Measurements from ENCODE around the gene MCF2L2. TPM values are rescaled to one million over a fixed set of nuclear protein-coding genes. Genes with fewer than 3 reads are reported as not detected.
"Not testable (repeated sequence)": the region's sequence is repeated elsewhere in the genome, so short reads cannot be mapped to it uniquely, and the experiment has no call there.

Gene MCF2L2
- total and polyA plus RNA-seq, 9 donors: 0.09 to 0.56 (median 0.24) TPM

DNA sequence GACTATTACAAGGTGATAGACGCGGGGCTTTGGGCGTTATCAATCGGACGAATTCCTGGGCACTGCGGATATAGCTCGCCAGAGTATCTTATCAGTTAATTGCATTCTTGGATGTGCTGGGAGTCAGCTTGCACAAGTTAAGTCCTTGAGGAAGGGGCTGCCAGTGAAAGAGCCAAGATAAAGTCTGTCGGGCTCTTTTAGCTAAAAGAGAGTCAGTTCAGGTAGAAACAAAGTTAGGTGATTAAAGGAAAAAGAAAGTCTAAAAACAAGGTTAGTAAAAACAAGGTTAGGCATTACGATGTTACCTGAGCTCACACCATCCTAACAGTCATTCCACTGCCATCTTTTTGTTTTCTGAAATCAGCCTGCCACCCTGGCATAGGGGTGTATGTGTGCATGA lies 6.1 kb upstream of the MCF2L2 start:
- Histone ChIP-seq H3K27ac (ENCODE audit: low read length) (no peak overlapping the region), H3K27me3 (ENCODE audit: control insufficient read depth, insufficient read depth, low read length) (peaks cover 25% of the 10 kb centered on the region), H3K4me1 (ENCODE audit: control insufficient read depth, insufficient read depth, low read length) (no peaks in the 10 kb centered on the region), H3K36me3 (ENCODE audit: control insufficient read depth, insufficient read depth, low read length) (no peaks in the 10 kb centered on the region), H3K4me3 (ENCODE audit: low read length) (no peak overlapping the region), H3K9me3 (replicated peaks; ENCODE audit: control insufficient read depth, low read depth, low read length) (no peaks in the 10 kb centered on the region)
- WGBS (ENCODE audit: insufficient coverage): 11% methylated on average over 8 of the region's 9 CpGs
- no peak for DNase-seq

DNA sequence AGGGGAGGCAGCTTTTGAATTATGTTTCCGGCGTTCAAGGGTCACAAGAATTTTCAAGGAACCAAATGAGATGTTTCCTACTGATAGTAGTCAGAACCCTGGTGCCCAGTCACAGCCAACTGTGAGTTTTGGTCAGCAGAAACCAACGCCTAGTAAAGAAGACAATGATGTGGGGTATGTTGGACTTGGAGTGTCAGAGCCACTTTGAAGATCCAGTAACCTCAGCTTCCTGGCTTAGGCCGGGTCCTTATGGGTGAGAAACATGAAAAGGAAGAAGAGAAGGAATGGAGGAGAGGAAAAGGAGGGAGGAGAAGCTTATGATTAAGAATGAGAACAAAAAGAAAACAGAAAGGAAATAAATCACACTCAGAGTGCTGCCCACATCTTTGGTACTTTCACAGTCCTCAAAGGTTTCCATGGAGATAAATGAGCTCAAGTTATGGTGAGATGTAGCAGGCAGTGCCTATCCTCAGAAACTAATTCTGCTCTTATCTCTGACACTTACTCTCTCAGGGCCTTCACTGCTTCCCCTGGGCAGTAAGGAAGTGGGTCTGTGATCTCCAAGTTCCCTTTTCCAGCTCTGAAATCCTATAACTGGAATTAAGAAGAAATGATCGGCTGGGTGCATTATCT lies 2.0 kb upstream of the MCF2L2 start:
- H3K27ac ChIP-seq (ENCODE audit: low read length): no peak overlapping the region
- H3K4me1 ChIP-seq (ENCODE audit: control insufficient read depth, insufficient read depth, low read length): peaks cover 11% of the 10 kb centered on the region
- H3K9me3 ChIP-seq (replicated peaks; ENCODE audit: control insufficient read depth, low read depth, low read length): no peaks in the 10 kb centered on the region
- DNase-seq: no peak
- no peak overlapping the region for H3K4me3 ChIP-seq (ENCODE audit: low read length)
- peaks cover 56% of the 10 kb centered on the region for H3K27me3 ChIP-seq (ENCODE audit: control insufficient read depth, insufficient read depth, low read length)
- H3K36me3 ChIP-seq (ENCODE audit: control insufficient read depth, insufficient read depth, low read length): no peaks in the 10 kb centered on the region
- WGBS (ENCODE audit: insufficient coverage): 62% methylated on average over 4 of the region's 5 CpGs

DNA sequence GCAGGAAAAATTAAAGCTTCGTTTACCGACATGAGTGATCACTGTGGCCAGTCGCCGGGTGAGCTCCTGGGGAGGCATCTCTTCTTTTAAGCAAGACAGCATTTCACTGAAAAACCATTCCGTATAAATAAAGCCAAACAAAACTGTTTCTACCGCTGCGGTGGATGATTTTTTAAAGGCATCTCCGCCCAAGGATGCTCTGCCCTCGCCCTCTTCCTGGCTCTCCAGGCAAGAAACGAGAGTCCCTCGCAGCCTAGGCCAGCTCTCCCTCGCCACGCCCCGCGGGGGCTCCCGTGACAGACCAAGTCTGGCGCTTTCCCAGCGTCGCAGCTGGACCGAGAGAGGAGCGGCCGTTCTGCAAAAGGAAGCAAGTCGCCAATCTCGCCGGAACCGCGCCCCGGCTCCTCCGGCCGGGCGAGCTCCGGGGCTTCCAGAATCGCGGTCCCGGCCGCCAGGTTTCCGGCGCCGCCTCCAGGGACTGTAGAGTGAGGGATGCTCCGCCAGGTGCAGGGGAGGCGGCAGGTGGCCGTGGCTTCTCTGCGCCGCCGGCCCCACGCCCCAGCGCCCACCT lies 458 bp downstream of the MCF2L2 start:
- peaks cover 47% of the 10 kb centered on the region for H3K27me3 ChIP-seq (ENCODE audit: control insufficient read depth, insufficient read depth, low read length)
- peak overlapping the region; percentile 54 for H3K4me3 ChIP-seq (ENCODE audit: low read length)
- H3K36me3 ChIP-seq (ENCODE audit: control insufficient read depth, insufficient read depth, low read length): no peaks in the 10 kb centered on the region
- H3K9me3 ChIP-seq (replicated peaks; ENCODE audit: control insufficient read depth, low read depth, low read length): no peaks in the 10 kb centered on the region
- DNase-seq: peak; percentile 74
- peaks cover 11% of the 10 kb centered on the region for H3K4me1 ChIP-seq (ENCODE audit: control insufficient read depth, insufficient read depth, low read length)
- H3K27ac ChIP-seq (ENCODE audit: low read length): no peak overlapping the region
- under 1% methylated on average over 43 of the region's 47 CpGs for WGBS (ENCODE audit: insufficient coverage)

DNA sequence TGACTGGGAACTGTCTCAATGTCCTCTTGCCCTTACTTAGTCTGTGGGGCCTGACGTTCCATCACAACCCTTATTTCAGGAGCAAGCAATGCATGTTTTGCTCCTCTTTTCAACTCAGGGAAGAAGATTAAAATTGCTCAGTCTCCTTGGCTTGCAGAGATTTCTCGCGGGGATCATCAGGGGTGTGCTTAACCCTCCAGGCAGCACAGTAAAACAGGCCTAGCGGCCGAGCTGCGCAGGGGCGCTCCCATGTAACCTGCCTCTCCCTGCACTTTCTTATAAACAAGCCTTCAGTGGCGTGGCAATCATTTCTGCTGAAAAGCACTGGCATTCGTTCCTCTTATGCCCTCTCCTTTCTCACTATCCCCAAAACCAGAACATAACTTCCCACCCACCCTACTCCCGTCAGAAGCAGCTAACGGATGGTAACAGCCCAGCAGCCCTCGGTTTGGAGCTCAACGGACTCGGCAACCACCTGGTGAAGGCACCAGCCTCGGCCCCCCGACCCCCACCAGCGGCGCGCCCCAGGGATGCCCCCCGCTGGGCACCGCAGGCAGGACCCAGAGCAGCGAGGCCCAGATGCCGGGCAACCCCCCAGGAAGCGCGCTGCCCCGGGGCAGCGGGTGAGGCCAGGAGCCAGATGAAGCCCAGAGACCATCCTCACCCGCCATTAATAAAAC lies 1.1 kb downstream of the MCF2L2 start:
- Histone ChIP-seq H3K9me3 (replicated peaks; ENCODE audit: control insufficient read depth, low read depth, low read length) (no peaks in the 10 kb centered on the region), H3K27me3 (ENCODE audit: control insufficient read depth, insufficient read depth, low read length) (peaks cover 46% of the 10 kb centered on the region), H3K27ac (ENCODE audit: low read length) (no peak overlapping the region), H3K4me1 (ENCODE audit: control insufficient read depth, insufficient read depth, low read length) (peaks cover 11% of the 10 kb centered on the region), H3K4me3 (ENCODE audit: low read length) (no peak overlapping the region), H3K36me3 (ENCODE audit: control insufficient read depth, insufficient read depth, low read length) (no peaks in the 10 kb centered on the region)
- DNase-seq: no peak
- WGBS (ENCODE audit: insufficient coverage): 32% methylated on average over 20 of the region's 28 CpGs

DNA sequence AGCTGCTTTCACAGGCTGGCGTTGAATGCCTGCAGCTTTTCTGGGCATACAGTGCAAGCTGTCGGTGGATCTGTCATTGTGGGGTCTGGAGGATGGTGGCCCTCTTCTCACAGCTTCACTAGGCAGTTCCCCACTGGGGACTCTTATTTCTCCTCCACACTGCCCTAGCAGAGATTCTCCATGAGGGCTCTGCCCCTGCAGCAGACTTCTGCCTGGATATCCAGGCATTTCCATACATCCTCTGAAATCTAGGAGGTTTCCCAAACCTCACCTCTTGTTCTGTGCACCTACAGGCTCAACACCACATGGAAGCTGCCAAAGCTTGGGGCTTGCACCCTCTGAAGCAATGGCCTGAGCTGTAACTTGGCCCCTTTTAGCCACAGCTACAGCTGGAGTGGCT lies 9.6 kb downstream of the MCF2L2 start:
- H3K4me3 ChIP-seq (ENCODE audit: low read length); DNase-seq; H3K27me3 ChIP-seq (ENCODE audit: control insufficient read depth, insufficient read depth, low read length); H3K4me1 ChIP-seq (ENCODE audit: control insufficient read depth, insufficient read depth, low read length); H3K9me3 ChIP-seq (replicated peaks; ENCODE audit: control insufficient read depth, low read depth, low read length); H3K27ac ChIP-seq (ENCODE audit: low read length); H3K36me3 ChIP-seq (ENCODE audit: control insufficient read depth, insufficient read depth, low read length): not testable (repeated sequence)
- 100% methylated on average over 1 of the region's 2 CpGs for WGBS (ENCODE audit: insufficient coverage)

DNA sequence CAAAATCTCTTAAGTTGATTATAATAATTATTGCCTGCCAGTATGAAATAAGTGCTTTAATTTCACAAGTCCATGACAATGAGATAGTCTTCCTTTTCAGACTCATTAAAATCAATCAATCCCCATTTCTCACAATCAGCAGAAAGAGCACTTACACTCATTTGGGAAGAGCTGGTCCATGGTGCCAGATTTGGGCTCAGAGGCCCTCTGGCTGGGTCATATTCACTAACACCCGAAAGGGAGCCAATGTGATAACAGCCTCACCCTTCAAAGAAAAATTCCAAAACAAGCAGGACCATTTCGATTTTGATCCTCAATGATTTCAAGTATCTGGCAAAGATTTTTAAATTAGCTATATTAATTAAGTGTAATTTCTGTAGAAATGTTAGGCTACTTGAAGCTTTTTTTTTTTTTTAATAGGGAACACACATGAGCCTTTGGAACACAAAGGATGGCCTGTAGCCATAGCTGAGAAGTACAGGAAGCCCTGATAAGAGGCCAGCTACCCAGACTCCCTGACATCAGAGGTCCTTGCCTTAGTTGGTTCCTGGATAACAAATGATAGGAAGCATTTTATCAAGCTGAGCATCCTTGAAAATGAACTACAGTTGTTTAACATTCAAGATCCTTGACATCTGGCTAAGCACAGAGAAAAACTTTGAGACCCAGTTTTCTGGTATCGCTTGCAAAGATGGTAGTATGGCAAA lies 17.1 kb downstream of the MCF2L2 start:
- peaks cover 2% of the 10 kb centered on the region for H3K27me3 ChIP-seq (ENCODE audit: control insufficient read depth, insufficient read depth, low read length)
- H3K27ac ChIP-seq (ENCODE audit: low read length): no peak overlapping the region
- H3K4me3 ChIP-seq (ENCODE audit: low read length): no peak overlapping the region
- H3K9me3 ChIP-seq (replicated peaks; ENCODE audit: control insufficient read depth, low read depth, low read length): no peaks in the 10 kb centered on the region
- DNase-seq: no peak
- H3K36me3 ChIP-seq (ENCODE audit: control insufficient read depth, insufficient read depth, low read length): no peaks in the 10 kb centered on the region
- 100% methylated on average over 1 of the region's 3 CpGs for WGBS (ENCODE audit: insufficient coverage)
- H3K4me1 ChIP-seq (ENCODE audit: control insufficient read depth, insufficient read depth, low read length): no peaks in the 10 kb centered on the region

DNA sequence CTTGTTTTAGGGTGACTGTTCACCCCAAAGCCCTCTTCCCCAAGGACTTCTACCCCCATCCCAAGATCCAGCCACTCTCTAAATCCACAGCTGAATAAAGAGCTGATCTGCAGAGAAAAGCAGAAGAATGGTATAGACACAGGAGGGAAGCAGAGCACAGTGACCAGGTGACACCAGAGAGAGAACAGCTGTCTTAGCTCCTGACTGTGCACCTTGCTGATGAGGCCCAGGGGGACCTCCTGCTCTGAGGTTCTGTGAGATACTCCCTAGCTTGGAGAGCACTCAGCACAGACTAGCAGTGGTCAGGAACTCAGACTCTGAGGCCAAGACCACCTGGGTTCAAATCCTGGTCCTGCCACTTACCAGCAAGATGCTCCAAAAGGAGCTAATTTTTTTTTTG lies 17.7 kb downstream of the MCF2L2 start:
- peaks cover 2% of the 10 kb centered on the region for H3K27me3 ChIP-seq (ENCODE audit: control insufficient read depth, insufficient read depth, low read length)
- no peak overlapping the region for H3K27ac ChIP-seq (ENCODE audit: low read length)
- H3K9me3 ChIP-seq (replicated peaks; ENCODE audit: control insufficient read depth, low read depth, low read length): no peaks in the 10 kb centered on the region
- no peak for DNase-seq
- no peaks in the 10 kb centered on the region for H3K36me3 ChIP-seq (ENCODE audit: control insufficient read depth, insufficient read depth, low read length)
- H3K4me1 ChIP-seq (ENCODE audit: control insufficient read depth, insufficient read depth, low read length): no peaks in the 10 kb centered on the region
- H3K4me3 ChIP-seq (ENCODE audit: low read length): no peak overlapping the region

DNA sequence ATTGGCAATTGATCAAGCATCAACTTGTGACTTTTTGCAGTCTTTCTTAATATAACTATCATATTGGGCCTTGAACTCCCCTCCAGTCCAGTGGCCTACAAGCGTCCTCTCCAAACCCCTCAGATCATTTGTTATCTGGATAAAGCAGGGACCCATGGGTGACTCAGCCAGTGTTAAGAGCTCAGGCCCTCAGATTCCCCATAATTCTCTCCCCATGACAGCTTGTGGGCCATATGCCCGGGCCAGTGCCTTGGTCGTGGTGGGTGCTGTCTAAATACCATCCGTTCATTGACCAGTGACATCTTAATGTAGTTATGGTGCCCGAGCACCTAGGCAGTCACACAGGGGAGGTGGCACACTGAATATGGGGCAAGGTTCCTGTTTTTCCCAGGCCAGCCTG lies 18.1 kb downstream of the MCF2L2 start:
- H3K27ac ChIP-seq (ENCODE audit: low read length): no peak overlapping the region
- H3K36me3 ChIP-seq (ENCODE audit: control insufficient read depth, insufficient read depth, low read length): no peaks in the 10 kb centered on the region
- H3K4me1 ChIP-seq (ENCODE audit: control insufficient read depth, insufficient read depth, low read length): no peaks in the 10 kb centered on the region
- peaks cover 2% of the 10 kb centered on the region for H3K27me3 ChIP-seq (ENCODE audit: control insufficient read depth, insufficient read depth, low read length)
- no peak for DNase-seq
- WGBS (ENCODE audit: insufficient coverage): 93% methylated on average over 4 of the region's 5 CpGs
- H3K9me3 ChIP-seq (replicated peaks; ENCODE audit: control insufficient read depth, low read depth, low read length): no peaks in the 10 kb centered on the region
- H3K4me3 ChIP-seq (ENCODE audit: low read length): no peak overlapping the region

DNA sequence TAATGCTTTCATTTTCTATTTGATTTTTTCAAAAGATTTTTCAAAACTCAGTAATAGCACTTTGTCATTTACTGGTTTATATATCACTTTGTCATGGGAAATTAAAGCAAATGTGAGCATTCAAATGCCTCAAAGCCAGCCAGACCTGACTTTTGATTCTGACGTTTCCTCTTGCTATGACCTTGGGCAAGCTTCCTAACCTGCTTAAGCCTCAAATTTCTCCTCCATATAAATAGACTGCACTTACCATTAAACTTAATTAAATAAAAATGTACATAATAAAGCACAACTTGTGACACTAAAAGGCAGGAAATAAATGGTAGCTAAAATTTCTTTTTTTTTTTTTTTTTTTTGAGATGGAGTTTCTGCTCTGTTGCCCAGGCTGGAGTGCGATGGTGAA lies 19.2 kb downstream of the MCF2L2 start:
- no CpG with 5 or more reads among the region's 2 CpGs for WGBS (ENCODE audit: insufficient coverage)
- H3K27me3 ChIP-seq (ENCODE audit: control insufficient read depth, insufficient read depth, low read length): peaks cover 2% of the 10 kb centered on the region
- no peaks in the 10 kb centered on the region for H3K9me3 ChIP-seq (replicated peaks; ENCODE audit: control insufficient read depth, low read depth, low read length)
- H3K27ac ChIP-seq (ENCODE audit: low read length): no peak overlapping the region
- H3K36me3 ChIP-seq (ENCODE audit: control insufficient read depth, insufficient read depth, low read length): no peaks in the 10 kb centered on the region
- no peaks in the 10 kb centered on the region for H3K4me1 ChIP-seq (ENCODE audit: control insufficient read depth, insufficient read depth, low read length)
- H3K4me3 ChIP-seq (ENCODE audit: low read length): no peak overlapping the region
- no peak for DNase-seq

DNA sequence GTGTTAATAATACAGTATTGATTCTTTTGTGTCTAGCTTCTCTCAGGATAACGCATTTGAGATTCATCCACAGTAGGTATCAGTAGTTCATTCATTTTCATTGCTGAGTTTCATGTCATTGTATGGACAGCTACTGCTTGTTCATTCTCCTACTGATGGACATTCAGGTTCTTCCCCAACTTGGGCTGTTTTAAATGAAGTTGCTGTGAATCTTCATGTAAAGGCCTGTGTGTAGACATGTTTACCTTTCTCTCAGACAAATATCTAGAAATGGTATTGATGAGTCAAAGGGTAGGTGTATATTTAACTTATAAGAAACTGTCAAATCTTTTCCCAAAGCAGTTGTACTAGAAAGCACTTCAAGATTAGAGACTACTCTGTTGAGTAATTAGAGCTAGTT lies 26.7 kb downstream of the MCF2L2 start:
- Histone ChIP-seq H3K27me3 (ENCODE audit: control insufficient read depth, insufficient read depth, low read length) (peaks cover 6% of the 10 kb centered on the region), H3K27ac (ENCODE audit: low read length) (no peak overlapping the region), H3K4me3 (ENCODE audit: low read length) (no peak overlapping the region), H3K36me3 (ENCODE audit: control insufficient read depth, insufficient read depth, low read length) (no peaks in the 10 kb centered on the region), H3K4me1 (ENCODE audit: control insufficient read depth, insufficient read depth, low read length) (no peaks in the 10 kb centered on the region), H3K9me3 (replicated peaks; ENCODE audit: control insufficient read depth, low read depth, low read length) (no peaks in the 10 kb centered on the region)
- DNase-seq: no peak
- 100% methylated on average over 1 of the region's 1 CpG for WGBS (ENCODE audit: insufficient coverage)
